HEK293T (cell line): Measurements from ENCODE around the gene ENAH.
"Not testable (repeated sequence)": the region's sequence is repeated elsewhere in the genome, so short reads cannot be mapped to it uniquely, and the experiment has no call there.

Source experiments
- CTCF ChIA-PET: fragments of 350-600 bp; formaldehyde crosslinking; extraction: SDS; loops from one replicate; lab custom pipeline; 2021; ENCODE audit warnings: antibody characterized with exemption, inconsistent platforms; lab: Yijun Ruan, JAX
- POLR2A ChIA-PET: fragments of 350-600 bp; formaldehyde crosslinking; extraction: SDS; loops from one replicate; lab custom pipeline; 2020; ENCODE audit warnings: antibody characterized with exemption, inconsistent platforms; lab: Yijun Ruan, JAX
- DNase-seq: peaks from one replicate; pipeline ENCODE4 v3.0.0; 2012; ENCODE audit warnings: mixed read lengths; ENCODE audit errors: extremely low spot score
- ARNT ChIP-seq: fragments of 450-650 bp; IDR thresholded peaks from 2 replicates; pipeline ENCODE4 v1.6.1; 2017; ENCODE audit warnings: mild to moderate bottlenecking
- BHLHE40 ChIP-seq: fragments of 450-650 bp; IDR thresholded peaks from 2 replicates; pipeline ENCODE4 v1.6.1; 2016; ENCODE audit warnings: mild to moderate bottlenecking, moderate library complexity, borderline replicate concordance
- CTBP1 ChIP-seq: fragments of 450-650 bp; IDR thresholded peaks from 2 replicates; pipeline ENCODE4 v1.6.1; 2016; ENCODE audit warnings: borderline replicate concordance
- ELF4 ChIP-seq: fragments of 450-650 bp; IDR thresholded peaks from 2 replicates; pipeline ENCODE4 v1.6.1; 2017; ENCODE audit warnings: antibody characterized with exemption
- FOXA1 ChIP-seq: fragments of 450-650 bp; IDR thresholded peaks from 2 replicates; pipeline ENCODE4 v1.6.1; 2016; ENCODE audit warnings: mild to moderate bottlenecking
- FOXK2 ChIP-seq: fragments of 450-650 bp; IDR thresholded peaks from 2 replicates; pipeline ENCODE4 v1.6.1; 2016; ENCODE audit warnings: mild to moderate bottlenecking
- FOXM1 ChIP-seq: fragments of 450-650 bp; IDR thresholded peaks from 2 replicates; pipeline ENCODE4 v1.6.1; 2017; ENCODE audit warnings: mild to moderate bottlenecking, borderline replicate concordance
- HDGF ChIP-seq: fragments of 450-650 bp; IDR thresholded peaks from 2 replicates; pipeline ENCODE4 v1.6.1; 2017; ENCODE audit warnings: antibody characterized with exemption, borderline replicate concordance
- L3MBTL2 ChIP-seq: fragments of 450-650 bp; conservative IDR thresholded peaks from 2 replicates; pipeline ENCODE4 v1.6.1; 2016; ENCODE audit warnings: mild to moderate bottlenecking
- LEF1 ChIP-seq: fragments of 450-650 bp; IDR thresholded peaks from 2 replicates; pipeline ENCODE4 v1.6.1; 2017; ENCODE audit warnings: mild to moderate bottlenecking, borderline replicate concordance
- NFRKB ChIP-seq: fragments of 450-650 bp; IDR thresholded peaks from 2 replicates; pipeline ENCODE4 v1.6.1; 2016; ENCODE audit warnings: mild to moderate bottlenecking, moderate library complexity
- SP1 ChIP-seq: fragments of 450-650 bp; IDR thresholded peaks from 2 replicates; pipeline ENCODE4 v1.6.1; 2017
- SUZ12 ChIP-seq: fragments of 450-650 bp; IDR thresholded peaks from 2 replicates; pipeline ENCODE4 v1.6.1; 2016; ENCODE audit warnings: mild to moderate bottlenecking
- TARDBP ChIP-seq: fragments of 450-650 bp; IDR thresholded peaks from 2 replicates; pipeline ENCODE4 v1.6.1; 2016
- ZNF384 ChIP-seq: fragments of 450-650 bp; IDR thresholded peaks from 2 replicates; pipeline ENCODE4 v1.6.1; 2016
- TF ChIP-seq, protein P1 (sequence below): fragments of 450-650 bp; IDR thresholded peaks from 2 replicates; pipeline ENCODE4 v1.6.1; 2016

ENAH gene

DNA sequence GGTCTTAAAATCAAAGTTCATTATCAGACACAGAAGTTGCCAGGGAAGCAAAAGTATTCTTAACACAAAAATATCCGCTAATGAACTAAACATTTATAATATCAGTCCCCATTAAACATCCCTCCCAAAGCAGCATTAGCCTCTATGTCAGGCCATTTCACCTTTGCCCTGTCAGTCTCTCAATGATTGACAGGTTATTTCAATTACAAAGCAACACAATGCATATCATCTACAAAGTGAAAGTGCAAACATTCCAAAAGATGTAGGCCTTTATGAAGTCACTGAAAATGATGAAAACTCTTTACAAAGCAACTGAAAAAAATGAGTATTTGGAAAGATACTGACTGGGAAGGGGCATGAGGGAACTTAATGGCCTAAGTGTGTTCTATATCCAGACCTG is 14.1 kb downstream of the ENAH start:
- ChIA-PET CTCF (interaction anchor here (1.0 kb wide), 1 partner anchor 12 kb away, joined by 4 read pairs; no protein-coding TSS in a partner anchor), POLR2A (interaction anchor here (1.6 kb wide), 1 partner anchor 139 kb away, joined by 4 read pairs; the partner anchor contains the start of gene SRP9)
- TF ChIP-seq, protein P1, sequence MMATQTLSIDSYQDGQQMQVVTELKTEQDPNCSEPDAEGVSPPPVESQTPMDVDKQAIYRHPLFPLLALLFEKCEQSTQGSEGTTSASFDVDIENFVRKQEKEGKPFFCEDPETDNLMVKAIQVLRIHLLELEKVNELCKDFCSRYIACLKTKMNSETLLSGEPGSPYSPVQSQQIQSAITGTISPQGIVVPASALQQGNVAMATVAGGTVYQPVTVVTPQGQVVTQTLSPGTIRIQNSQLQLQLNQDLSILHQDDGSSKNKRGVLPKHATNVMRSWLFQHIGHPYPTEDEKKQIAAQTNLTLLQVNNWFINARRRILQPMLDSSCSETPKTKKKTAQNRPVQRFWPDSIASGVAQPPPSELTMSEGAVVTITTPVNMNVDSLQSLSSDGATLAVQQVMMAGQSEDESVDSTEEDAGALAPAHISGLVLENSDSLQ: peak; percentile 84
- TF ChIP-seq CTBP1 (no peak), NFRKB (no peak)
- DNase-seq: no peak

DNA sequence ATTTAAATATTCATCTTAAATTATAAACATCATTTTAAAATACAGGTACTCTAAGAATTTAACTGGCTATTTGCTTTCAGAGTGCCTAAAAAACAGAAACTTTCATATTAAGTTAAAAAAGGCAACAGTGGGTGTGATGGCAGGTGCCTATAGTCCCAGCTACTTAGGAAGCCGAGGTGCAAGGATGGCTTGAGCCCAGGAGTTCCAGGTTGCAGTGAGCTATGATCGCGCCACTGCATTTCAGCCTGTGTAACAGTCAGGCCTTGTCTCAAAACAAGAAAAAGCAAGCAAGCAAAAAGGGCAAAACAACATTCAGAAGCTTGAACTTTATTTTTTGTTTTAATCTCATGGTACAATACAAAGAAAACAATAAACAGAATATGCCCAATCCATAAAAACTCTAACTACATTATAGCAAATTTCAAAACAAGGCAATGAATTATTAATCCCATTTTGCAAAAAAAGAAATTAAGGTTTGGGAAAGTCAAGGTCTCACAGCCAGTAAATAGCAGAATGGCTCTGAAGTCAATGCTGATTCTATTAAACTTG is 15.2 kb downstream of the ENAH start:
- ChIA-PET POLR2A (interaction anchor here (1.6 kb wide), 1 partner anchor 140 kb away, joined by 4 read pairs; the partner anchor contains the start of gene SRP9), CTCF (interaction anchor here (0.7 to 1.0 kb wide), 2 partner anchors 10 to 58 kb away, joined by 3 to 4 read pairs; no protein-coding TSS in a partner anchor)
- no peak for DNase-seq
- TF ChIP-seq TARDBP (no peak), HDGF (no peak), SP1 (no peak), SUZ12 (no peak), L3MBTL2 (no peak), ZNF384 (no peak), FOXM1 (no peak), CTBP1 (no peak), LEF1 (no peak), ELF4 (no peak), ARNT (no peak), NFRKB (no peak), FOXK2 (no peak), BHLHE40 (no peak), FOXA1 (no peak)
- TF ChIP-seq, protein P1: no peak

DNA sequence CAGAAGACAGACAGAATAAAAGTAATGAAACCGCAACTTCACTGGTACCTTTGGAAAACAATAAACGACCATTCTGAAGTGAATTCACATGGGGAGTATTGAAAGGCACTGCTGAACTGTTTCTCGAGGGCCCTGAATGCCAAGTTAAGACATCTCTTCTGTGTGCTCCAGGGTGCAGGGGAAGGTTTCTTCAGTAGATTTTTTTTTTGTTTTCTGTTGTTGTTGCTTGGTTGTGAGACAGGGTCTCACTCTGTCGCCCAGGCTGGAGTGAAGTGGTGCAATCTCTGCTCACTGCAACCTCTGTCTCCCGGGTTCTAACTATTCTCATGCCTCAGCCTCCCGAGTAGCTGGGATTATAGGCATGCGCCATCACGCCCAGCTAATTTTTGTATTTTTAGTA is 15.9 kb downstream of the ENAH start:
- POLR2A ChIA-PET: interaction anchor here (1.6 kb wide), 1 partner anchor 141 kb away, joined by 4 read pairs; the partner anchor contains the start of gene SRP9
- CTCF ChIA-PET: interaction anchor here (0.7 kb wide), 1 partner anchor 57 kb away, joined by 3 read pairs; no protein-coding TSS in a partner anchor
- not testable (repeated sequence) for DNase-seq

GRCh38 chr1:225635649-225636048 is 17.3 kb downstream of the ENAH start:
- CTCF ChIA-PET: no interaction called here
- POLR2A ChIA-PET: no interaction called here
- DNase-seq: no peak
- TF ChIP-seq BHLHE40 (no peak), ELF4 (no peak), NFRKB (no peak), TARDBP (no peak), FOXA1 (no peak), LEF1 (no peak), HDGF (no peak), CTBP1 (no peak), SP1 (no peak), L3MBTL2 (no peak), FOXK2 (no peak)
- TF ChIP-seq, protein P1: no peak

GRCh38 chr1:225632836-225633235 is 20.1 kb downstream of the ENAH start:
- CTCF ChIA-PET: interaction anchor here (0.7 kb wide), 1 partner anchor 61 kb away, joined by 3 read pairs; no protein-coding TSS in a partner anchor
- POLR2A ChIA-PET: interaction anchor here (1.0 to 1.5 kb wide), 2 partner anchors 8 to 136 kb away, joined by 3 to 4 read pairs; no protein-coding TSS in a partner anchor

DNA sequence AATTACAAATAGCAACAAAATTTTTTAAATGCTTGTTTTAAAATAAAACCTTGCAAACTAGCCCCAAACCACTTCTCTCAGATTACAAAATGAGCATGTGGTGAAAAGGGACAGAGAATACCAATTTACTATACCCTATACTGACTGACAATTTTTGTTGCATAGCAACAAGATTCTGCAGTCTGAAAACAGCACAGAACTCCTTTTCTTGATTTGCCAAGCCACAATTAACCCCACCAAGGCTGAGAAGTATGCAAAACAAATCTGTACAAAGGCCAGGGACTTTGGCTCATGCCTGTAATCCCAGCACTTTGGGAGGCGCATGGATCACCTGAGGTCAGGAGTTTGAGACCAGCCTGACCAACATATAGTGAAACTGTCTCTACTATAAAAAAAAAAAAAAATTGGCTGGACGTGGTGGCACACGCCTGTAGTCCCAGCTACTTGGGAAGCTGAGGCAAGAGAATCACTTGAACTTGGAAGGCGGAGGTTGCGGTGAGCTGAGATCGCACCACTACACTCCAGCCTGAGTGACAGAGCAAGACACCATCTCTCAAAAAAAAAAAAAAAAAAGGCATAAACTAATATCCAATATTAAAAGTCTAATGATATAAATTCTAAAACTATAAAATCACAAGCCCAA is 21.8 kb downstream of the ENAH start:
- CTCF ChIA-PET: interaction anchor here (0.6 kb wide), 1 partner anchor 80 kb away, joined by 5 read pairs; no protein-coding TSS in a partner anchor
- POLR2A ChIA-PET: no interaction called here
- no peak for DNase-seq
- TF ChIP-seq ARNT (no peak), FOXA1 (no peak), FOXK2 (no peak), ZNF384 (peak; percentile 63), FOXM1 (no peak), CTBP1 (no peak), LEF1 (no peak), SP1 (no peak)

More at GRCh38 chr1:225632836-225633235, 20.1 kb downstream of the ENAH start:
- TF ChIP-seq, protein P1: peak; percentile 80; the same call in 1 of the 2 replicates
- peak; percentile 47; the same call in 1 of the 2 replicates for TF ChIP-seq ZNF384
- not testable (repeated sequence) for DNase-seq
